NCI-H146 treated with DMSO at 0.1 percent for 48 hours (cell line): ENCODE data around the gene UQCC5.

Experiments
- DNase-seq: peaks from one replicate; lab custom pipeline; 2025; ENCODE audit not compliant: unreplicated experiment; lab: John Stamatoyannopoulos, UW

UQCC5 gene

GRCh38 chr3:52536369-52537164 lies at the start of gene UQCC5:
UQCC5 (plus strand) TSS chr3:52536605; CDS start chr3:52536756, 151 bp downstream.
- DNase-seq: peak; percentile 82

- no peak for DNase-seq
Observed at GRCh38 chr3:52487050-52487787, 49.2 kb upstream of the UQCC5 start.

- DNase-seq: no peak
Observed at GRCh38 chr3:52487788-52488691, 48.4 kb upstream of the UQCC5 start.

GRCh38 chr3:52488746-52489145 lies 47.7 kb upstream of the UQCC5 start:
- no peak for DNase-seq

- no peak for DNase-seq
Observed at GRCh38 chr3:52489453-52489852, 47.0 kb upstream of the UQCC5 start.

- DNase-seq: no peak
Observed at GRCh38 chr3:52490035-52490938, 46.1 kb upstream of the UQCC5 start.

- DNase-seq: no peak
Observed at GRCh38 chr3:52490939-52491526, 45.4 kb upstream of the UQCC5 start.

- DNase-seq: no peak
Observed at GRCh38 chr3:52492059-52492458, 44.3 kb upstream of the UQCC5 start.

GRCh38 chr3:52493232-52494017 lies 43.0 kb upstream of the UQCC5 start:
- DNase-seq: no peak

- peak; percentile 7 for DNase-seq
Observed at GRCh38 chr3:52494445-52494844, 42.0 kb upstream of the UQCC5 start.

GRCh38 chr3:52494886-52495495 lies 41.4 kb upstream of the UQCC5 start, which contains the start of gene STAB1:
STAB1 (plus strand) TSS chr3:52495338; CDS start chr3:52495414, 76 bp downstream.
- no peak for DNase-seq

GRCh38 chr3:52495777-52496602 lies 40.4 kb upstream of the UQCC5 start:
- no peak for DNase-seq

GRCh38 chr3:52498137-52499054 lies 38.0 kb upstream of the UQCC5 start:
- no peak for DNase-seq

GRCh38 chr3:52501046-52501445 lies 35.4 kb upstream of the UQCC5 start:
- DNase-seq: no peak

GRCh38 chr3:52502001-52502400 lies 34.4 kb upstream of the UQCC5 start:
- DNase-seq: no peak

- DNase-seq: no peak
Observed at GRCh38 chr3:52502808-52503350, 33.5 kb upstream of the UQCC5 start.
